ENCODE data around the gene TSFM.

TSFM gene

GRCh38 chr12:57822392-57823130, 40.0 kb downstream of the TSFM start:
- Histone ChIP-seq H3K27me3 (ENCODE audit: low read depth, low read length) (no peaks in the 10 kb centered on the region), H2AFZ (ENCODE audit: low read depth, low read length) (no peak overlapping the region), H3K27ac (ENCODE audit: low read length) (no peak overlapping the region), H3K9me3 (ENCODE audit: insufficient read depth, low read length) (no peaks in the 10 kb centered on the region), H3K4me1 (ENCODE audit: low read length) (no peaks in the 10 kb centered on the region), H3K9ac (ENCODE audit: low read length) (no peak overlapping the region), H3K79me2 (ENCODE audit: low read length) (no peaks in the 10 kb centered on the region), H4K20me1 (ENCODE audit: insufficient read depth, low read length) (no peaks in the 10 kb centered on the region), H3K36me3 (replicated peaks; ENCODE audit: low read depth, low read length) (peaks cover 42% of the 10 kb centered on the region), H3K4me2 (ENCODE audit: low read length) (no peak overlapping the region), H3K4me3 (ENCODE audit: low read length) (no peak overlapping the region)
- TF ChIP-seq EZH2phosphoT487 (IDR thresholded peaks at IDR 0.05; ENCODE audit: low read depth), result no peak

DNA sequence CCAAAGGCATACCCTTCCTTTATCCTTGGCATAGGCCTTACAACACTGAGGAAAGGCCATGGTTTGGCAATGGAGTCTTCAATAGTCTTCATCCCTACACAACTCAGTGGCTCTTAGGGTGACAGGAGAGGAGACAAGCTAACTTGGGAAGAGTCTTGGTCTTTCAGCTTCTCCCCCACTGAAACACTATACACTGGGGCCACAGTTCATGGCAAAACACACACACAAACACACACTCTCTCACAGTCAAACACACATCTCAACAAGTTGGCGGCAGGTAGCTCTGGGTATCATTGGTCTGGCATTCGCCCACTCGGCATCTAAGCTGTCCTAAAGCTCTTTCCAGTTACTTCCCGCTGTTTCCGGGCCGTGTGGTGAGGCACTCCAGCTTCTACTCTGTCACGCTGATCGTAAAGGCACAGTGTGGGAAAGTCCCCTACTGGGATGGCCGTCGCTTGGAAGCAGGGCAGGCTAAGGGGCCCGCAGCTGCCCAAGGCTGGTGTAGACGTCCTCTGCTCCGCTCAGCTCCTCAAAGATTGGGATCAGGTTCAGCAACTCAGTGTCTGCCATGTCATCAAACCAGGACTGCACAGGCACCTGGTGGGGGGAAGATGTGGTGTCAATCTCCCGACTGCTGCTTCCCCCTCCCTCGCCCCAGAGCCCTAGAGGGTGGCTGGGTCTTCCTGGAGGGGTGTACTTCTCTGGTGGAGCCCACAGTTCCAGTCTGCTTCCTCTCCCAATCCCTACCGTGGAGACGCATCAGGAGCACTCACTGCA, 40.7 kb downstream of the TSFM start:
- H3K27ac ChIP-seq (ENCODE audit: low read length), result no peak overlapping the region
- H3K79me2 ChIP-seq (ENCODE audit: low read length), result no peaks in the 10 kb centered on the region
- H3K9ac ChIP-seq (ENCODE audit: low read length), result no peak overlapping the region
- H3K36me3 ChIP-seq (replicated peaks; ENCODE audit: low read depth, low read length), result peaks cover 47% of the 10 kb centered on the region
- no peaks in the 10 kb centered on the region for H3K4me1 ChIP-seq (ENCODE audit: low read length)
- H4K20me1 ChIP-seq (ENCODE audit: insufficient read depth, low read length), result no peaks in the 10 kb centered on the region
- H3K4me3 ChIP-seq (ENCODE audit: low read length), result no peak overlapping the region
- H3K4me2 ChIP-seq (ENCODE audit: low read length), result no peak overlapping the region
- TF ChIP-seq CTCF (IDR thresholded peaks at IDR 0.05; ENCODE audit: low read depth, low read length) (no peak), EZH2phosphoT487 (IDR thresholded peaks at IDR 0.05; ENCODE audit: low read depth) (no peak)
- H3K9me3 ChIP-seq (ENCODE audit: insufficient read depth, low read length), result no peaks in the 10 kb centered on the region
- H2AFZ ChIP-seq (ENCODE audit: low read depth, low read length), result no peak overlapping the region
- H3K27me3 ChIP-seq (ENCODE audit: low read depth, low read length), result no peaks in the 10 kb centered on the region

GRCh38 chr12:57823908-57824640, 41.5 kb downstream of the TSFM start:
- Histone ChIP-seq H3K4me3 (ENCODE audit: low read length) (no peak overlapping the region), H3K27me3 (ENCODE audit: low read depth, low read length) (no peaks in the 10 kb centered on the region), H4K20me1 (ENCODE audit: insufficient read depth, low read length) (peaks cover 5% of the 10 kb centered on the region), H3K9ac (ENCODE audit: low read length) (no peak overlapping the region), H3K27ac (ENCODE audit: low read length) (no peak overlapping the region), H2AFZ (ENCODE audit: low read depth, low read length) (no peak overlapping the region), H3K9me3 (ENCODE audit: insufficient read depth, low read length) (no peaks in the 10 kb centered on the region), H3K79me2 (ENCODE audit: low read length) (peaks cover 5% of the 10 kb centered on the region; the same call in 1 of the 2 replicates), H3K36me3 (replicated peaks; ENCODE audit: low read depth, low read length) (peaks cover 48% of the 10 kb centered on the region), H3K4me1 (ENCODE audit: low read length) (no peaks in the 10 kb centered on the region), H3K4me2 (ENCODE audit: low read length) (no peak overlapping the region)
- TF ChIP-seq EZH2phosphoT487 (IDR thresholded peaks at IDR 0.05; ENCODE audit: low read depth) (no peak), CTCF (IDR thresholded peaks at IDR 0.05; ENCODE audit: low read depth, low read length) (no peak)

GRCh38 chr12:57825451-57825850, 42.9 kb downstream of the TSFM start:
- Histone ChIP-seq H3K4me2 (ENCODE audit: low read length) (no peak overlapping the region), H2AFZ (ENCODE audit: low read depth, low read length) (no peak overlapping the region), H3K4me3 (ENCODE audit: low read length) (no peak overlapping the region), H3K36me3 (replicated peaks; ENCODE audit: low read depth, low read length) (peaks cover 52% of the 10 kb centered on the region), H3K79me2 (ENCODE audit: low read length) (peaks cover 18% of the 10 kb centered on the region), H4K20me1 (ENCODE audit: insufficient read depth, low read length) (peaks cover 18% of the 10 kb centered on the region), H3K27me3 (ENCODE audit: low read depth, low read length) (no peaks in the 10 kb centered on the region), H3K4me1 (ENCODE audit: low read length) (no peaks in the 10 kb centered on the region), H3K27ac (ENCODE audit: low read length) (no peak overlapping the region), H3K9me3 (ENCODE audit: insufficient read depth, low read length) (no peaks in the 10 kb centered on the region), H3K9ac (ENCODE audit: low read length) (no peak overlapping the region)
- no peak for TF ChIP-seq EZH2phosphoT487 (IDR thresholded peaks at IDR 0.05; ENCODE audit: low read depth)
- TF ChIP-seq CTCF (IDR thresholded peaks at IDR 0.05; ENCODE audit: low read depth, low read length), result no peak

Data from OCI-LY3 (cell line).